GM19023 (cell line): ENCODE measurements around the gene SLC12A6.
"Not testable (repeated sequence)": the region's sequence is repeated elsewhere in the genome, so short reads cannot be mapped to it uniquely, and the experiment has no call there.

Source experiments
- ATAC-seq: cut with Tn5 transposase; IDR thresholded peaks from one replicate; pipeline ENCODE4 v1.9.1; 2021; ENCODE audit warnings: mild to moderate bottlenecking, moderate library complexity; ENCODE audit not compliant: unreplicated experiment

Gene SLC12A6

DNA sequence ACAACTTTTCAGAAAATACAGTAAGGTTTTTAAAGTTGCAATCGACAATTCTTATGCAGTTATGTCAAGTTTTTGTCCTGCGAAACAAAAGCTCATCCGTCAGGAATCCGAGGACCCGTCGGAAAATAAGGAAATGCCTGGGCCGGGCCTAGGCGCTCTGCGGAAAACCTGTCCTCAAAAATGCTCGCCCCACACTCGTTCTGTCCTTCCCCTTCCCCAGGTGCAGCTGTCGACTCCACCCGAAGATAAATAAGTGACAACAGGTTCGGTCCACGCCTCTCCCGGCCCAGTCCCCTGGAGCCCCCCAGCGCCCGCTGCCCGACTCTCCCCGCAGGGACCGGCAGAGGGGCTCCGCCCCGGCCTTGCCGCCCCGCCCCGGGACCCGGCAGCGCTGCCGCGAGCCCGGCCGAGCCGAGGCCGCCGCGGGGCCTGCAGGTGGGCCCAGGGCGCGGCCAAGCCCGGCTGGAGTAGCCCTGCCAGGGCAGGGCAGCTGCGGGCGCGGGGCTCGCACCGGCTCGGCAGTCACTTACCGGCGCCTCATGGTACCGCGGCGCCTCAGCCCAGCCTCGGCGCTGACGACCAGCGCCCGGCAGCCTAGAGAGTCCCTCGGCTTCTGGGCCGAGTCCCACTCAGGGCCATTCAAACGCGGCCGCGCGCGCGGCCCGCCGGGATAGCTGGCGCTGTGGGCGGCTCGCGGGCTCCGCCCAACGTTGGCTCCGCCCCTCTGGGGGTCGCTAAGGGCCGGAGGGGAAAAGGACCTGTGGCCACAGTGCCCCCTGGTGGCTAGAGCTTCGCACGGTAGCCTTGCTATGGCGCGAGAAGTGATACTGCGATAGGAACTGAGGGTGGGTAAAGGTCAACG lies 127.9 kb downstream of the SLC12A6 start, which contains the start of gene KATNBL1:
KATNBL1 (minus strand) TSS at position 676 of the 862 bp plus-strand sequence. CDS start 46,420 bp downstream, outside the sequence.
- peak; percentile 94 for ATAC-seq

DNA sequence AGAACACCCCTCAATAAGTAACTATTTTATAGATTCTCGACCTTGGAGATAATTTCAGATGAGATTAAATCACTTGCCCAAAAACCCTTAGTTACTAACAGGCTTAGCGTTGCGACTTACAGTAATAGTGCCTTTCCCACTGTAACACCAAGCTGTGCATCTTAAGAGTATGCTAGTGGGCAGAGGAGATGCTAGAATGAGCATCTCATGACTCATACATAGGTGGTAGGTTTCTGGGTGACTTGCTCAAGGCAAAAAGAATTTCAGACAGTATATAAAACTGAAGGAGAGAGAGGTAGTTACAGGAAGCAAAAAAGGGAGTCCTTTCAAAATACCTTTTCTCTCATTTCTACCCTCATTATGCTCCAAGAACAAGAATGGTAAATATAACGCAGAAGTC lies 131.6 kb downstream of the SLC12A6 start:
- ATAC-seq = no peak

DNA sequence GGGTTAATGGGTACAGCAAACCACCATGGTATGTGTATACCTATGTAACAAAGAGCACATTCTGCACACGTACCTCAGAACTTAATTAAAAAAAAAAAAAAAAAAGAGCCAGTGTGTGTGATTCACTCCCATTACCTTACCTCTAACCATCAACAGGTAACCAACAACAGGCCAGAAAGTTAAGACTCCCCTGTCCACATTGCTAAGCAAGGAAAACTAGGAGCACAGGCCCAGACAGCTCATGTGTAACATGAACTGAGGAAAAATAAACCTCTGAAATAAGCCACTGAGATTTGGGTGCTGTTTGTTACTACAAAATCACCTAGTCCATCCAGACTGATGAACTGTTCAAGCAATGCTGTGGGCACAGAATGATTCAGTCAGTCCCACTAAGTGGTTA lies 133.6 kb downstream of the SLC12A6 start:
- ATAC-seq = no peak

DNA sequence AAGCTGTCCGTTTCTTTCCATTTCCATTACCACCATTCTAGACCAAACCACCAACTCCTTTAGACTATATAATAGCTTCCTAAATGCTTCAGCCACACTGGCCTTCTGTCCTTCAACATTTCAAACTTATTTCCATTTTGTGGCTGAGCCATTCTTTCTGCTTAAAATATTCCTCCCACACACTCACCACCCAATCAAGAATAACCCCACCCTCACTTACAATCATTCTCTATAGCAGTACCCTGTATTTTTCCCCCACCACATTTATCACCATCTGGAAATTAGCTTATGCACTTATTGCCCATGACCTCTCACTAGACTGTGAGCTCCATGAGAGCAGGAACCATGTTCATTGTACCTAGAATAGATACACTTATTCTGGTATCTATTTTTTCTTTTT lies 134.3 kb downstream of the SLC12A6 start:
- no peak for ATAC-seq

DNA sequence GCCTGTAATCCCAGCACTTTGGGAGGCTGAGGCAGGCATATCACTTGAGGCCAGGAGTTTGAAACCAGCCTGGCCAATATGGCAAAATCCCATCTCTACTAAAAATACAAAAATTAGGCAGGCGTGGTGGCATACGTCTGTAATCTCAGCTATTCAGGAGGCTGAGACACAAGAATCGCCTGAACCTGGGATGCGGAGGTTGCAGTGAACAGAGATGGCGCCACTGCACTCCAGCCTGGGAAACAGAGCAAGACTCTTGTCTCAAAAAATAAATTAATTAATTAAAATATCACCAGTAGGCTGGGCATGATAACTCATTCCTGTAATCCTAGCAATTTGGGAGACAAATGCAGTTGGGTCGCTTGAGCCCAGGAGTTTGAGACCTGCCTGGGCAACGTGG lies 144.3 kb downstream of the SLC12A6 start:
- ATAC-seq = not testable (repeated sequence)

DNA sequence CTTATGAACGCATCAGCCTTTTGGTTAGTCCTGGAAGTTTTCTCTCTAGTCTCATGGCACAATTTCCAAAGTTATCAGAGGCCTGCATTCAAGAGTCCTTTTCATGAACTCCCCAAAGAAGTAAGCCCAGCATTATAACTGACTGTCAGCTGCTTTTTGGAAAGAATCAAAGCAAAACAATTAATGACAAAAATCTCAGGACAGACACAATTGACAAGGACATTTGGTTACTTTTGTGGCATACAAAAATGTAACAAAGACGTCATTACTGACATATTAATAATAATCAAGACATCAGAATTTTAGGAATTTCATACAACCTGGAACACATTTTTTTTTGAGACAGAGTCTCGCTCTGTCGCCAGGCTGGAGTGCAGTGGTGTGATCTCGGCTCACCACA lies 148.9 kb downstream of the SLC12A6 start:
- ATAC-seq = no peak

DNA sequence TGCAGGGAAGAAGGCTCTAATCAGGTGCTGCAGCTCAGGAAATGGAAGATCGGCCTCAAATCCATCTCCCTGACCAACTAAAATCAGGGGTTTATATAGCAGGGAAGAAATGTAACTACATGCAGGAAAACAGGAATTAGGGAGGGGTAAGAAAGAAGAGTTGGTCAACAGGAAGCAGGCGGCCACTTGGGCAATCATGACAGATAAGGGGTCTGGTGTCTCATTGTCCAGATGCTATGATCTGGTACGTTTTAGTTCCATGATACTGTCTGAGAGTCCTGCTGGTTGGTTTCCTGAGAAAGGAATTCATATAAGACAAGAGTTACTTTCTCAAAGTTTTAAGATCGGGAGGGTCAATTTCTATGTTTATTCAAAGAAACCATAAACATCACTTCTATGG lies 151.9 kb downstream of the SLC12A6 start:
- no peak for ATAC-seq

DNA sequence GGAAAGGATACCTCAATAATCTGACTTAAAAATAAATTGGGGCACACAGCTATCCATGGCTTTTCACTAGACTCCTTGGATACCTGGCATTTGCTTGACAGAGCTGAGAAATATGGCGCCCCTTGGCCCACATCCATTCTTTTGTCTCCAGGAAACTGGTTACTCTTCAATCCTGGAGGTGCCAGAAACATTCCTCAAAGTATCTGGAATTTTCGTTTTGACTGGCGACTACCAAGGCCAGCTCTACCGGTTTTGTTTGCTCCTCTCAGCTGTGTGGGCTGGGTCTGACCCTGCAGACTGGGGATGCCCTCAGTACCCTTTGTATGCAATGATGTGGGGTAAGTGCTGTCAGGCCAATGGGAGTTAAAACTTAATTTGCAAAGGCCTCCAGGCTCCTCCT lies 154.6 kb downstream of the SLC12A6 start:
- no peak for ATAC-seq
